Right atrium auricular region (tissue), 2 donors: ENCODE measurements around the gene PPP1R1B. TPM values are rescaled to one million over a fixed set of nuclear protein-coding genes. Genes with fewer than 3 reads are reported as not detected.

Experiments
- DNase-seq: peaks from one replicate; pipeline ENCODE4 v3.0.0-alpha.2; 2019; ENCODE audit warnings: low spot score
- H3K27ac ChIP-seq, 2 donors: fragments of 200-600 bp; sonication (generic); 1 replicate in 1 of 2; 2 replicates in 1 of 2; pipeline ENCODE4 v1.5.1; 2016 to 2019
- H3K27me3 ChIP-seq, 2 donors: fragments of 200-600 bp; sonication (generic); one replicate each; pipeline versions ENCODE4 v1.5.1 to v1.6.0; 2017 to 2019
- H3K36me3 ChIP-seq: fragments of 200-600 bp; sonication (generic); one replicate; pipeline ENCODE4 v1.5.1; 2016
- H3K4me1 ChIP-seq, 2 donors: fragments of 200-600 bp; sonication (generic); one replicate each; pipeline versions ENCODE4 v1.5.1 to v1.6.0; 2017 to 2019
- H3K4me3 ChIP-seq, 2 donors: fragments of 200-600 bp; sonication (generic); 1 replicate in 1 of 2; 2 replicates in 1 of 2; pipeline ENCODE4 v1.5.1; 2017 to 2019; ENCODE audit warnings: mild to moderate bottlenecking in 1 of 2, moderate library complexity in 1 of 2
- H3K9me3 ChIP-seq, 2 donors: fragments of 200-600 bp; sonication (generic); one replicate each; pipeline ENCODE4 v1.5.1; 2019
- CTCF ChIP-seq, 2 donors: fragments of 200-600 bp; sonication (generic); IDR thresholded peaks; one replicate each; pipeline ENCODE4 v1.5.1; 2019; ENCODE audit warnings: antibody characterized with exemption in 2 of 2
- total RNA-seq, 2 donors: library from RNA; depleted of rRNA; stranded (reverse); fragments of >200 nt; gene quantifications; one replicate each; pipeline ENCODE4 v1.1.0, GENCODE V29; 2016

Gene PPP1R1B
- total RNA-seq, 2 donors from 2014 or later, result 6.7 TPM; not detected in 1

DNA sequence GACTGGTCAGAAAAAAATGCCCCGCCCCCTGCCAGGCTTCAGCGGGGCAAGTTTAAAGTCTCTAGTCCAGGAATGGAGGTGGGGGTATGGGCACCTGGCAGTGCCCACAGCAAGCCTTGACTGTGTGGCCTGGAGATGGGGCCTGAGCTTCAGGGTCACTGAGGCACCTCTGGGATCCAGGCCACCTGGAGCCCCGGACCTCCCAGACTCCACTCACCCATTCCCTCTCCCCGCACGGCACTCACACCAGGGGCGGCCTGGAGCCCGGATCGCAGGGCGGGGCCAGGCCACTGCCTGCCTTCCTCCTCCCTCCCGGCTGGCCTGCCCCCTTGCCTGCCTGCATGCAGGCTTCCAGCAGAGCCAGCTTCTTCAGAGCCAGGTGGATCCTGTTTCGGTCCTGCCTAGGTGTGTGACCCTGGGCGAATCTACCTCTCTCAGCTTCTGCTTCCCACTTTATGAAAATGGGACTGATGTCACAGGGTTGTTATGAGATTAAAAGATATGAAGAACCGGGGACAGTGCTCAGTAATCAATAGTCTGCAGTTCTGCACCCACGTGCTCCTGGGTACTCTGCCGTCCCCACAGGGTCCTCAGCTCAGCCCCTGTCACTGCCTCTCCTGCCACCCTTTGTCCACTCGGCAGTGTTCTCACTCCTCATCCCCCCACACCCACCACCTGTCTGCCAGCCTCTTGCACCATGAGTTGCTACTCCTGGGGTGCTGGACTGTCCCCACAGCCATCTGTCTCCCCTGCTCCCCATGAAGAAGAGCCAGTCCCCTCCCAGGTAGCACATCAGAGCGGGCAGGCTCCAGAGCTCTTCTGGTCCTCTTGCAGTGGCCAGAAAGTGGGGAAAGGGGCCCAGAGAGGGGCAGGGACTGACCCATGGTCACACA, 37.2 kb downstream of the PPP1R1B start:
- TF ChIP-seq CTCF (IDR thresholded peaks at IDR 0.05), result no peak
- DNase-seq, result no peak
- H3K27me3 ChIP-seq, result no peaks in the 10 kb centered on the region
- H3K27ac ChIP-seq, result peak overlapping the region; percentile 89 to 96
- peak overlapping the region; percentile 57 to 64 for H3K4me3 ChIP-seq
- no peaks in the 10 kb centered on the region for H3K9me3 ChIP-seq
- H3K4me1 ChIP-seq, result peaks cover 0 to 87% of the 10 kb centered on the region in 2 donors
- peaks cover 18% of the 10 kb centered on the region for H3K36me3 ChIP-seq

GRCh38 chr17:39664581-39665561, 38.1 kb downstream of the PPP1R1B start, which contains the start of gene TCAP:
TSS of gene TCAP (plus strand) at chr17:39665349. CDS start at chr17:39665360, 11 bp downstream.
- H3K4me1 ChIP-seq, result peaks cover 0 to 87% of the 10 kb centered on the region in 2 donors
- H3K27me3 ChIP-seq, result no peaks in the 10 kb centered on the region
- no peaks in the 10 kb centered on the region for H3K9me3 ChIP-seq
- DNase-seq, result no peak
- H3K36me3 ChIP-seq, result peaks cover 18% of the 10 kb centered on the region
- peak within 1 kb of the TSS; percentile 57 to 64 for H3K4me3 ChIP-seq
- H3K27ac ChIP-seq, result peak within 1 kb of the TSS; percentile 89 to 96
- TF ChIP-seq CTCF (IDR thresholded peaks at IDR 0.05), result no peak

DNA sequence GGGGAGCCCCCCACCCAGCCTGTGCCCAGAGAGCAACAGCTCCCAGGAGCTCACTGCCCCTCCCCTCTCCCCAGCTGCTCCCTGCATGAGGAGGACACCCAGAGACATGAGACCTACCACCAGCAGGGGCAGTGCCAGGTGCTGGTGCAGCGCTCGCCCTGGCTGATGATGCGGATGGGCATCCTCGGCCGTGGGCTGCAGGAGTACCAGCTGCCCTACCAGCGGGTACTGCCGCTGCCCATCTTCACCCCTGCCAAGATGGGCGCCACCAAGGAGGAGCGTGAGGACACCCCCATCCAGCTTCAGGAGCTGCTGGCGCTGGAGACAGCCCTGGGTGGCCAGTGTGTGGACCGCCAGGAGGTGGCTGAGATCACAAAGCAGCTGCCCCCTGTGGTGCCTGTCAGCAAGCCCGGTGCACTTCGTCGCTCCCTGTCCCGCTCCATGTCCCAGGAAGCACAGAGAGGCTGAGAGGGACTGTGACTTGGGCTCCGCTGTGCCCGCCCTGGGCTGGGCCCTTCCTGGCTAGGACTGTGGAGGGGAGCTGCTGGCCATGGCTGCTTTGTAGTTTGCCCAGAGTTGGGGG, 39.0 kb downstream of the PPP1R1B start:
- no peaks in the 10 kb centered on the region for H3K9me3 ChIP-seq
- TF ChIP-seq CTCF (IDR thresholded peaks at IDR 0.05), result no peak
- no peaks in the 10 kb centered on the region for H3K27me3 ChIP-seq
- no peak for DNase-seq
- H3K4me1 ChIP-seq, result peaks cover 0 to 81% of the 10 kb centered on the region in 2 donors
- H3K27ac ChIP-seq, result peak overlapping the region; percentile 89 to 96
- peaks cover 10% of the 10 kb centered on the region for H3K36me3 ChIP-seq
- peak overlapping the region; percentile 57 to 64 for H3K4me3 ChIP-seq

- peaks cover 9% of the 10 kb centered on the region for H3K36me3 ChIP-seq
Observed at GRCh38 chr17:39666231-39666600, 39.5 kb downstream of the PPP1R1B start.

More at GRCh38 chr17:39666231-39666600, 39.5 kb downstream of the PPP1R1B start:
- peak overlapping the region; percentile 57 to 64 for H3K4me3 ChIP-seq
- H3K4me1 ChIP-seq, result peaks cover 0 to 81% of the 10 kb centered on the region in 2 donors
- H3K27me3 ChIP-seq, result no peaks in the 10 kb centered on the region
- H3K9me3 ChIP-seq, result no peaks in the 10 kb centered on the region
- DNase-seq, result no peak
- no peak for TF ChIP-seq CTCF (IDR thresholded peaks at IDR 0.05)
- H3K27ac ChIP-seq, result peak overlapping the region; percentile 89 to 96
